Vagina (tissue), 2 donors: ENCODE data around the gene FANCC. TPM values are rescaled to one million over a fixed set of nuclear protein-coding genes. Genes with fewer than 3 reads are reported as not detected.

ENCODE experiments used
- DNase-seq, 2 donors: peaks; one replicate each; pipeline ENCODE4 v3.0.0-alpha.2; 2017; ENCODE audit errors: extremely low spot score in 2 of 2
- H3K27ac ChIP-seq: fragments of 200-600 bp; sonication (generic); one replicate; pipeline ENCODE4 v1.5.1; 2019
- H3K27me3 ChIP-seq: fragments of 200-600 bp; sonication (generic); one replicate; pipeline ENCODE4 v1.5.1; 2019
- H3K36me3 ChIP-seq, 2 donors: fragments of 200-600 bp; sonication (generic); one replicate each; pipeline ENCODE4 v1.5.1; 2017 to 2019
- H3K4me1 ChIP-seq: fragments of 200-600 bp; sonication (generic); one replicate; pipeline ENCODE4 v1.5.1; 2019
- H3K4me3 ChIP-seq, 2 donors: fragments of 200-600 bp; sonication (generic); 1 replicate in 1 of 2; 2 replicates in 1 of 2; pipeline ENCODE4 v1.5.1; 2016 to 2019
- H3K9me3 ChIP-seq: fragments of 200-600 bp; sonication (generic); one replicate; pipeline ENCODE4 v1.5.1; 2019
- POLR2A ChIP-seq, 2 donors: fragments of 450-650 bp; IDR thresholded peaks; one replicate each; pipeline ENCODE4 v1.6.1; 2017; ENCODE audit warnings: antibody characterized with exemption in 2 of 2, mild to moderate bottlenecking in 2 of 2, moderate library complexity in 2 of 2
- POLR2AphosphoS5 ChIP-seq, 2 donors: sonication (generic); formaldehyde crosslinking; IDR thresholded peaks; one replicate each; pipeline ENCODE4 v1.9.0; 2017; ENCODE audit warnings: antibody characterized with exemption in 2 of 2, mild to moderate bottlenecking in 2 of 2, low read depth in 1 of 2; ENCODE audit not compliant: insufficient read depth in 1 of 2
- intact Hi-C: fragments of 100-400 bp; cut with DNase I; formaldehyde crosslinking; loops from one replicate; pipeline ENCODE4 v1.15.1; 2023
- total RNA-seq: library from RNA; depleted of rRNA; stranded (reverse); fragments of >200 nt; gene quantifications from one replicate; pipeline ENCODE4 v1.2.3, GENCODE V29; 2016
- TF ChIP-seq, protein P1 (sequence below), 3 experiments: fragments of 450-650 bp in 2 of 3; fragments of 200-600 bp in 1 of 3; sonication (generic) in 1 of 3; IDR thresholded peaks; one replicate each; pipeline ENCODE4 v1.5.1; 2017 to 2019; ENCODE audit warnings: antibody characterized with exemption in 3 of 3, mild to moderate bottlenecking in 2 of 3, moderate library complexity in 2 of 3

Gene FANCC
- total RNA-seq, 1 donor from 2014 or later: 17.2 TPM

DNA sequence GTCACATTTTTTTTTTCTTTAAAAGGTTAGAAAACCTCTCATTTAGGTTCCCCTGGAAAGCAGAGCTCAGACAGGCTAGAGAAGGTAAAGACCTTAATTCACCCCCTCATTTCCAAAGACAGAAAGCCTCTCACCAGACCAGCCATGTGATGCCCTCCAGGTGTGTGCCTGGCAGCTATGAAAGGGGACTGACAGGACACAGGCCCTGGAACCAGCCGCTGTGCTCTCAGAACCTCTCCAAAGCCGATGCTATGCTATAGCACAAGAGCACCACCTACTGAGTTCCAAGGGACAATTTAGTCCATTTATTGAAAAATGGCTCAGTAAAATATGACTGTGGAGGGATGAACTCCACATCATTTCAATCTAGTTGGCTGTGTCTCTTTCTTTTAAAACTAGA lies 48.8 kb downstream of the FANCC start:
- no peak for TF ChIP-seq POLR2AphosphoS5 (IDR thresholded peaks at IDR 0.05; ENCODE audit: insufficient read depth in 1 of 2, low read depth in 1 of 2)
- TF ChIP-seq, protein P1, sequence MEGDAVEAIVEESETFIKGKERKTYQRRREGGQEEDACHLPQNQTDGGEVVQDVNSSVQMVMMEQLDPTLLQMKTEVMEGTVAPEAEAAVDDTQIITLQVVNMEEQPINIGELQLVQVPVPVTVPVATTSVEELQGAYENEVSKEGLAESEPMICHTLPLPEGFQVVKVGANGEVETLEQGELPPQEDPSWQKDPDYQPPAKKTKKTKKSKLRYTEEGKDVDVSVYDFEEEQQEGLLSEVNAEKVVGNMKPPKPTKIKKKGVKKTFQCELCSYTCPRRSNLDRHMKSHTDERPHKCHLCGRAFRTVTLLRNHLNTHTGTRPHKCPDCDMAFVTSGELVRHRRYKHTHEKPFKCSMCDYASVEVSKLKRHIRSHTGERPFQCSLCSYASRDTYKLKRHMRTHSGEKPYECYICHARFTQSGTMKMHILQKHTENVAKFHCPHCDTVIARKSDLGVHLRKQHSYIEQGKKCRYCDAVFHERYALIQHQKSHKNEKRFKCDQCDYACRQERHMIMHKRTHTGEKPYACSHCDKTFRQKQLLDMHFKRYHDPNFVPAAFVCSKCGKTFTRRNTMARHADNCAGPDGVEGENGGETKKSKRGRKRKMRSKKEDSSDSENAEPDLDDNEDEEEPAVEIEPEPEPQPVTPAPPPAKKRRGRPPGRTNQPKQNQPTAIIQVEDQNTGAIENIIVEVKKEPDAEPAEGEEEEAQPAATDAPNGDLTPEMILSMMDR (IDR thresholded peaks at IDR 0.05): peak in 1 of 3 experiments; percentile 5
- no peak for DNase-seq

DNA sequence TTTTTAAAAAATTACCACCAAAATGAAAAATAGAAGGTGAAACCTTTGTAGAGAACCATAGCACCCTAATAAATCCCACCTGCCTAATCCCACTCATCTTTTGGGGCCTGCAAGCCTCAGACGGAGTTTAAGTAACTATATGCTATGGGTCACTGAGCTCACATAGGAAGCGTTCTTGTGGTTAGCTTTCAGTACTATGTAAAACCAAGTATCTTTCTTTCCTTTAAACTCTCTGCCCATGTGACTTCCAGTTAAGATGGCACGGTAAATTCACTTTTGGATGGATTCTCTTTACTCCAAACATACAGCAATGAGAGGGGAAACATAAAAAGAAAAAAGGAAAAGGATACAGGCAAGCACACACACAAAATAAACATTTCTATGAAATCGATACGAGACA lies 50.9 kb downstream of the FANCC start:
- Histone ChIP-seq H3K27me3 (no peaks in the 10 kb centered on the region), H3K36me3 (no peaks in the 10 kb centered on the region), H3K9me3 (no peaks in the 10 kb centered on the region), H3K4me3 (no peak overlapping the region), H3K27ac (no peak overlapping the region), H3K4me1 (peaks cover 4% of the 10 kb centered on the region)
- intact Hi-C loops: no loop called here
- TF ChIP-seq POLR2AphosphoS5 (IDR thresholded peaks at IDR 0.05; ENCODE audit: insufficient read depth in 1 of 2, low read depth in 1 of 2) (no peak), POLR2A (IDR thresholded peaks at IDR 0.05) (no peak)
- TF ChIP-seq, protein P1 (IDR thresholded peaks at IDR 0.05): no peak
- DNase-seq: no peak

More for the DNA sequence above, 48.8 kb downstream of the FANCC start:
- intact Hi-C loops: no loop called here
- Histone ChIP-seq H3K4me3 (no peak overlapping the region), H3K27me3 (no peaks in the 10 kb centered on the region), H3K4me1 (peaks cover 4% of the 10 kb centered on the region), H3K27ac (no peak overlapping the region), H3K9me3 (no peaks in the 10 kb centered on the region), H3K36me3 (no peaks in the 10 kb centered on the region)

DNA sequence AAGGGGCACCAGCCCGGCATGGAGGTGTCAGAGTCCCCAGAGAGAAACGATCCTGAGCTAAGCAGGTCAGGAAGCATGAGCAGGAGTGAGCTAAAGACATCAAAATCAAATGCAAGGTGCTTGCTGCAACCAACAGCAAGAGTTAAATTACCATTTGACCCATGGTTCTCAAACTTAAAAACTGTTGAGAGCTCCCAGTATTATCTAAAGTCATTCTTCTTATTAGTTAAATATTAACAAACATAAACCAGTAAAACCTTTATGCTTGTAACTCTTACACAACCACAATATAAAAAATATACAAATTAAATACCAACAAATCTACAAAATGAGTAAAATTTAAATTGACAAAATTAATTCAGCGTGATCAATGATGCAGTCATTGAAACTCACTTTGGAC lies 51.5 kb downstream of the FANCC start:
- no peak for DNase-seq
- H3K27ac ChIP-seq: no peak overlapping the region
- no peaks in the 10 kb centered on the region for H3K36me3 ChIP-seq
- no peaks in the 10 kb centered on the region for H3K9me3 ChIP-seq
- intact Hi-C loops: no loop called here
- peaks cover 4% of the 10 kb centered on the region for H3K4me1 ChIP-seq
- TF ChIP-seq, protein P1 (IDR thresholded peaks at IDR 0.05): no peak
- TF ChIP-seq POLR2A (IDR thresholded peaks at IDR 0.05) (no peak), POLR2AphosphoS5 (IDR thresholded peaks at IDR 0.05; ENCODE audit: insufficient read depth in 1 of 2, low read depth in 1 of 2) (no peak)
- H3K27me3 ChIP-seq: no peaks in the 10 kb centered on the region
- H3K4me3 ChIP-seq: no peak overlapping the region

DNA sequence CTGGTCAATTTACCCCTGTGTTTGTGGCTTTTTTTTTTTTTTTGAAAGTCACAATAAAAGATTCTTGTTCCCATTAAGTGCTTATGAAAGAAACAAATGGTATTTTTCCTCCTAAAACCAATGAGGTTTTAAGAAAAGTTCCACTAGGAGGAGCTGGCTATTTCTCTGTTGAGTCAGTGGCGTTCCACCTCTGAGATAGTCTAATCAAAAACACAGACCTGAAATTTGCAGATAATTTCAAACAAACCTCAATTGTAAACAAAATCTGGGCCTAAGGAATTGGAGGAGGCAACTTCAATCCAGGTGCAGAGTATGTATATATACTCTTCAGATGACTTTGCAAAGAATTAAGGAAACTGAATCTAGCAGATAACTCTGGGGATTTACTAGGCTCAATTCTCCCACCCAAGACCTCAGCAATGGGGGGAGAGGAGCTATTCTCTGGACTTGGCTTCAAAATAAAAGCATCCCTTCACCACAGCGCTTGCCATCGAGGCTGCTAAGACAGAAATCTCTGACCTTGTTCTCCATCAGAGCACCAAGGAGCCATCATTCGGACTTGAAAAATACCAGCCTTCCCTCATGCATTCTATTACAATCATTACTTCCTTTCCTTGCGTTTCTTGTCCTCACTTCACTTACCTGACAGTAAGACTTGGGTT lies 52.4 kb downstream of the FANCC start:
- peaks cover 4% of the 10 kb centered on the region for H3K4me1 ChIP-seq
- H3K36me3 ChIP-seq: no peaks in the 10 kb centered on the region
- no peaks in the 10 kb centered on the region for H3K9me3 ChIP-seq
- TF ChIP-seq, protein P1 (IDR thresholded peaks at IDR 0.05): peak in 1 of 3 experiments; percentile 12
- no peak for TF ChIP-seq POLR2AphosphoS5 (IDR thresholded peaks at IDR 0.05; ENCODE audit: insufficient read depth in 1 of 2, low read depth in 1 of 2)
- no peaks in the 10 kb centered on the region for H3K27me3 ChIP-seq
- no peak for DNase-seq
- H3K4me3 ChIP-seq: no peak overlapping the region
- H3K27ac ChIP-seq: no peak overlapping the region
- intact Hi-C loops: no loop called here

DNA sequence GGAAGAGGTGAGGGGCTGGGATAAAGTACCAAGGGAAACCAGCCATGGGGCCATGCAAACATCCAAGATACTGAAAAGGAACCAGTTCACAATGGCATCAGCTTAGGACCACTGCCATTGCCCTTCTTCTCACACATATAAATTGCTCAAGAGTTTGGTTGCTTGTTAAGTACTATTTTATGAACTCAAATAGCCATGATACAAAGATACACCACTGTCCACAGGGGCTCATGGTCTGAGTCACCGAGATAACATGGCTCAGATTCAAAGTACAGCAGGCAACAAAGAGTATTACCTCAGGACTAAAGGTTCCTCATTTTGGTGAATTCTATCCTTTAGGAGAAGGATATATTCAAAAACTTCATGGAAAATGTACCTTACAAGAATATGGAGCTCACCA lies 55.6 kb downstream of the FANCC start:
- intact Hi-C loops: no loop called here
- Histone ChIP-seq H3K27me3 (no peaks in the 10 kb centered on the region), H3K36me3 (no peaks in the 10 kb centered on the region), H3K27ac (no peak overlapping the region), H3K4me3 (no peak overlapping the region), H3K4me1 (peaks cover 4% of the 10 kb centered on the region), H3K9me3 (no peaks in the 10 kb centered on the region)
- TF ChIP-seq, protein P1 (IDR thresholded peaks at IDR 0.05): no peak
- TF ChIP-seq POLR2A (IDR thresholded peaks at IDR 0.05): no peak
- no peak for TF ChIP-seq POLR2AphosphoS5 (IDR thresholded peaks at IDR 0.05; ENCODE audit: insufficient read depth in 1 of 2, low read depth in 1 of 2)
- no peak for DNase-seq
